KOPT-K1 (cell line): ENCODE data around the gene GATA6.

Source experiments
- H3K27ac ChIP-seq: fragments of 200-600 bp; sonication (generic); 2 replicates; pipeline ENCODE4 v1.5.1; 2016; ENCODE audit warnings: antibody characterized with exemption, mild to moderate bottlenecking, low read depth, low read length; ENCODE audit not compliant: poor library complexity, severe bottlenecking
- H3K36me3 ChIP-seq: fragments of 200-600 bp; sonication (generic); 2 replicates; pipeline ENCODE4 v1.5.1; 2017; ENCODE audit warnings: antibody characterized with exemption, mild to moderate bottlenecking, low read length, moderate library complexity; ENCODE audit not compliant: insufficient read depth
- H3K9me3 ChIP-seq: fragments of 200-600 bp; sonication (generic); 2 replicates; pipeline ENCODE4 v1.5.1; 2017; ENCODE audit warnings: antibody characterized with exemption, low read length, mild to moderate bottlenecking; ENCODE audit not compliant: insufficient read depth, poor library complexity, severe bottlenecking

GATA6 gene

GRCh38 chr18:22169011-22169888, at the start of gene GATA6:
GATA6 (plus strand) TSS chr18:22169589; CDS start chr18:22171145, 1,556 bp downstream.
- peaks cover 29% of the 10 kb centered on the region for H3K9me3 ChIP-seq
- H3K27ac ChIP-seq = no peak within 1 kb of the TSS
- no peaks in the 10 kb centered on the region for H3K36me3 ChIP-seq

DNA sequence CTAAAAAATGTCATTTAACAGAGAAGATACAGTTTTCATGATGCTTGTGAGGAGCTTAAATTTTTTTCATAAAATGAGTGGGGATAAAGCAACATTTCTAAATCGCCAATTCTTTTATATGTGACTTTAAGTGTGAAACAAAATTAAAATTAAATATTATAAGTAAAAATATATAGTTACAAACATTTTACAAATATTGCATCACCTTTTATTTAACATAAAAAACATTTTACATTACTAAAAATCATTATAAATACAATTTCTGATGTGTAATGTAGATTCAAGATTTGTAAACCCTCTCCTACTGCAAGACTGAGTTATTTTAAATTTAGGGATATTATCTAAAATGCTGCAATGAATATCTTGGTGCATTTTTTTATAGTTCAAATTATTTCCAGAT, 44.4 kb upstream of the GATA6 start:
- H3K9me3 ChIP-seq = no peaks in the 10 kb centered on the region
- H3K27ac ChIP-seq = no peak overlapping the region
- no peaks in the 10 kb centered on the region for H3K36me3 ChIP-seq

GRCh38 chr18:22128954-22129353, 40.4 kb upstream of the GATA6 start:
- Histone ChIP-seq H3K27ac (no peak overlapping the region), H3K36me3 (no peaks in the 10 kb centered on the region), H3K9me3 (no peaks in the 10 kb centered on the region)

- Histone ChIP-seq H3K36me3 (no peaks in the 10 kb centered on the region), H3K27ac (no peak overlapping the region), H3K9me3 (no peaks in the 10 kb centered on the region)
Measured at GRCh38 chr18:22129778-22130177, 39.6 kb upstream of the GATA6 start.

- Histone ChIP-seq H3K36me3 (no peaks in the 10 kb centered on the region), H3K9me3 (no peaks in the 10 kb centered on the region), H3K27ac (no peak overlapping the region)
Measured at GRCh38 chr18:22132258-22132657, 37.1 kb upstream of the GATA6 start.

DNA sequence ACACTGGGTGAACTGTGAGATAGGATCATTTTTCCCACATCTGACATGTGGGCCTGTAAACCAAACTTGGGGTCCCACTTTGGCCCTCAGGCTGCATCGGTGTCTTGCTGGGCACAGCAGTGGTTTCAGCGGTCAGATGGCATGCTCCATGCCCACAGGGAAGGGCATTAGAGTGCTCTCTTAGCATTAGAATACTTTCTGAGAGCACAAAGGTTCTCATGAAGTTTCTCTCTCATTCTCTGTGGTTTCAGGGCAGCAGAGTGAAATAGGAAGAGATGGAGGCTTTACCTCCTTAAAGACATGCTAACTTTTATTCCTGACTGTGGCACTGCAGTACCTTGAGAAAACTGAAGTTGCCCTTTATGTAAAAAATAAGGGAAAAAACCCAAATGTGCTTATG, 36.6 kb upstream of the GATA6 start:
- Histone ChIP-seq H3K36me3 (no peaks in the 10 kb centered on the region), H3K9me3 (no peaks in the 10 kb centered on the region), H3K27ac (no peak overlapping the region)

- no peaks in the 10 kb centered on the region for H3K36me3 ChIP-seq
- H3K9me3 ChIP-seq = no peaks in the 10 kb centered on the region
- no peak overlapping the region for H3K27ac ChIP-seq
Measured at GRCh38 chr18:22136395-22136794, 33.0 kb upstream of the GATA6 start.

DNA sequence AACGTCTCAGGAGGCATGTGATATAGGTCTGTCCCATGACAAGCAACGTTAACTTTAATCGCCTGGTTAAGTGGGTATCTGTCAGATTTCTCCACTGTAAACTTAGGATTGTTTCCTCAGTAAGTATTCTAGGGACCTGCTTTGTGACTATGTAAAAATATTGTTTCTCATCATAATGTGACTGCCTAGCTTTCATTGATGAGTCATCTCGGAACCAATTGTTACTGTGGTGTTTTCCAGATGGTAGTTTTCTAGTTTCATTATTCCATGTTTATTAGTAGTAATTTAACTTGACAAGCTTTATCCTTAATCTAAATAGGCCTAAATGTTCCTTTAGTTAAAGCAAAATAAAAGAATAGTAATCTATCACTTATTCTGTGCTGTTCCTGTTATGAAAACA, 28.2 kb upstream of the GATA6 start:
- no peaks in the 10 kb centered on the region for H3K36me3 ChIP-seq
- H3K9me3 ChIP-seq = no peaks in the 10 kb centered on the region
- no peak overlapping the region for H3K27ac ChIP-seq

DNA sequence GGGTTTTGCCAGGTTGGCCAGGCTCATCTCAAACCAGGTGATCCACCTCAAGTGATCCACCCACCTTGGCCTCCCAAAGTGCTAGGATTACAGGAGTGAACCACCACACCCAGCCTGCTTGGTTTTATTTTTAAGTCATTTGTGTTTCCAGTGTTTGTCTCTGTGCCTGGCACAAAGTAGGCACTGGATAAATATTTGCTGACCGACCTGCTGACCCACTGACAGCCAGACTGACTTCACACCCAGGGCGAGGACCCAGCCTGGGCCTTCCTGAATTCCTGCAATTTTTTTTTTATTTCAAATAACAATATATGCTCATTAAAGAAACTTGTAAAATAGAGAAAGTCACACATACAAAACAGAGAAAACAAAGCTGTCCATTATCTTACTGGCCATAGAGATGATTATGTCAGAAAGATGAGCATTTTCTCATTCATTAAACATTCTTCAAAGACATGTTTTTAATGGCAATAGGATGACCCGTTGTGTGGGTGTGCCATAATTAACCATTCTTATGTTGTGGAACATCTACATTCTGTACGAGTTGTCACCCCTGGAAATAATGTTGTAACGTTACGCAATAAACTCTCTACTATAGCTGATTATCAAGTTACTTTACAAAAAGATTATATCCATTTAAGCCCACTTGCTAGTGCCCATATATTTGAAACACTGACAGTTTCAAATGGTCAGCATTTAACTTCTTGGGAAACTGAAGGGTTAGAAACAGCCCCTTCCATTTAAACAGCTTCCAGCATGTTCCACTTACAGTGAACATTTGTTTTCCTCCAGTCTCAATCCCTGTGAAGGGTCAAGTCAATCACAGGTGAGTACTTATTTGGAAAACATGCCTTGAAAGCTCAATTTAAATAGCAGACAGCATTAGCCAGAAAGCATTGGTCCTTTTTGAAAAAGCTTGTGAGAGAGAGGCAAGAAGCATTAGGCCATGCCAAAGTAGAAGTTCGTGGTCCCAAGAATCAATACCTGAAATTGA, 25.7 kb upstream of the GATA6 start:
- H3K36me3 ChIP-seq = no peaks in the 10 kb centered on the region
- H3K27ac ChIP-seq = no peak overlapping the region
- H3K9me3 ChIP-seq = no peaks in the 10 kb centered on the region

GRCh38 chr18:22145160-22145559, 24.2 kb upstream of the GATA6 start:
- Histone ChIP-seq H3K27ac (no peak overlapping the region), H3K36me3 (no peaks in the 10 kb centered on the region), H3K9me3 (no peaks in the 10 kb centered on the region)

GRCh38 chr18:22149710-22150109, 19.7 kb upstream of the GATA6 start:
- Histone ChIP-seq H3K9me3 (no peaks in the 10 kb centered on the region), H3K27ac (no peak overlapping the region), H3K36me3 (no peaks in the 10 kb centered on the region)

DNA sequence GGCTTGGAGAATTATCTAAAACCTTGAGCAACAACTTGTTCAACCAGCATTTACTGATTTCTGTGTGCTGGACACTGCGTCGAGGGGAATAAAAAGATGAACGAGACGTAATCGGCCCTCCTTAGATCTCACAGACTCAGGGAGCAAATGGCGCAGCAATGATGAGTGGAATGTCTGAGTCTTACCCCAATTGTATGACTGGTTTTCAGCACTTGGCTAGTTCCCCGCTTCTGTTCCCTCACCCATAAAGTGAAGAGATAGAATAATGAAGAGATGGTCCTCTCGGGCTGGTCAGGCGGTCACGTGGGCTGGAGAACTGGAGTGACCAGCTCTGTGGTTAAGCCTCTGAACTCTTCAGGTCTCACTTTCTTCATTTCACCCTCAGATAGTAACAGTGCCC, 17.3 kb upstream of the GATA6 start:
- Histone ChIP-seq H3K36me3 (no peaks in the 10 kb centered on the region), H3K27ac (no peak overlapping the region), H3K9me3 (no peaks in the 10 kb centered on the region)

- no peaks in the 10 kb centered on the region for H3K36me3 ChIP-seq
- no peaks in the 10 kb centered on the region for H3K9me3 ChIP-seq
- no peak overlapping the region for H3K27ac ChIP-seq
Measured at GRCh38 chr18:22153428-22153827, 16.0 kb upstream of the GATA6 start.

GRCh38 chr18:22155584-22155983, 13.8 kb upstream of the GATA6 start:
- Histone ChIP-seq H3K9me3 (no peaks in the 10 kb centered on the region), H3K27ac (no peak overlapping the region), H3K36me3 (no peaks in the 10 kb centered on the region)

GRCh38 chr18:22159014-22159413, 10.4 kb upstream of the GATA6 start:
- H3K9me3 ChIP-seq = no peaks in the 10 kb centered on the region
- H3K27ac ChIP-seq = no peak overlapping the region
- H3K36me3 ChIP-seq = no peaks in the 10 kb centered on the region
